CD4-positive, alpha-beta T cell treated with Interleukin-17A for 4 hours (primary cell): ENCODE measurements around the gene CCR4.
"Not testable (repeated sequence)": the region's sequence is repeated elsewhere in the genome, so short reads cannot be mapped to it uniquely, and the experiment has no call there.

Experiments
- DNase-seq: peaks from one replicate; pipeline ENCODE4 v3.0.0-alpha.2; 2020; ENCODE audit warnings: mixed read lengths

Gene CCR4

DNA sequence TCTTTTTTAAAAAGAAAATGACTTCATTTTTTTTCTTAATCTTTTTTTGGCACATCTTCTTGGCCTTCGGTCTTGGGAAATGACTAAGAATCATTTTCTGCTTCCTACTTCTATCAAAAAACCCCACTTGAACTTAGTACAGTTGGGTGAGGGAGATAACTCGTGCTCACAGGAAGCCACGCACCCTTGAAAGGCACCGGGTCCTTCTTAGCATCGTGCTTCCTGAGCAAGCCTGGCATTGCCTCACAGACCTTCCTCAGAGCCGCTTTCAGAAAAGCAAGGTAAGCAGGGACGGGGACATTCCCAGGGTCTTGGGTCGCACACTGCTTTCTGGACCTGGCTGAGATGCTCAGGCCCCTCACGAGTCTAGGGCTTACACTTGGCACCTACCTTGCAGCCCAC is at the start of gene CCR4:
CCR4 (plus strand) TSS at position 235 of the 402 bp plus-strand sequence. CDS start 1,779 bp downstream, outside the sequence.
- peak; percentile 71 for DNase-seq

DNA sequence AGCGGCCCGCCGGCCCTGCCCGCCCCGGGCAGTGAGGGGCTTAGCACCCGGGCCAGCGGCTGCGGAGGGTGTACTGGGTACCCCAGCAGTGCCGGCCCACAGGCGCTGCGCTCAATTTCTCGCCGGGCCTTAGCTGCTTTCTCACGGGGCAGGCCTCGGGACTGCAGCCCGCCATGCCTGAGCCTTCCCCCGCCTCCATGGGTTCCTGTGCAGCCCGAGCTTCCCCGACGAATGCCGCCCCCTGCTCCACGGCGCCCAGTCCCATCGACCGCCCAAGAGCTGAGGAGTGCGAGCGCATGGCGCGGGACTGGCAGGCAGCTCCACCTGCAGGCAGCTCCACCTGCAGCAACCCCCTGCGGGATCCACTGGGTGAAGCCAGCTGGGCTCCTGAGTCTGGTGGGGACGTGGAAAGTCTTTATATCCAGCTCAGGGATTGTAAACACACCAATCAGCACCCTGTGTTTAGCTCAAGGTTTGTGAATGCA is 48.5 kb upstream of the CCR4 start:
- DNase-seq: peak; percentile 39

DNA sequence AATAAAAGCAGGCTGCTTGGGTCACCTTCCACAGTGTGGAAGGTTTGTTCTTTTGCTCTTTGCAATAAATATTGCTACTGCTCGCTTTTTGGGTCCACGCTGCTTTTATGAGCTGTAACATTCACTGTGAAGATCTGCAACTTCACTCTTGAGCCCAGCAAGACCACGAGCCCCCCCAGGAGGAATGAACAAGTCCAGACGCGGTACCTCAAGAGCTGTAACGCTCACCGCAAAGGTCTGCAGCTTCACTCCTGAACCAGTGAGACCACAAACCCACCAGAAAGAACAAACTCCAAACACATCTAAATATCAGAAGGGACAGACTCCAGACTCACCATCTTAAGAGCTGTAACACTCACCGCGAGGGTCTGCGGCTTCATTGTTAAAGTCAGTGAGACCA is 47.5 kb upstream of the CCR4 start:
- no peak for DNase-seq

DNA sequence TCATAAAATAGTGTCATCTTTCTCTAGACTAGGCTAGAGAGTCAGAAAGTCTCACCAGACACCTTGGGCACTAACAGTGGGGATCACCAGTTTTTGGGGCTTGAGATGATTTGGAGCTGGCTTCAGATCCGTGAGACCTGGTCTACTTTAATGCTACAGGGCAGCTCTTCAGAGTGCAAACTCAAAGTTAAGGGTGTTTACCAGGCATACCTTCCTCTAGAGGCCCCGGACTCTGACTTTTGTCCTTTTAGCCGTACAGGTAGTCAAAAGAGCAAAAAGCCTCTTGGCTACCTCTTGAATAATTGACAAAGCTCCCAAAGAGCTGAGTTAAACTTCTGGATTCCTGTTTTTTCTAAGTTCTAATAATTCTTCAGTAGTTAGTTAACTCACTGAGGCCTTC is 41.4 kb upstream of the CCR4 start:
- DNase-seq: no peak

DNA sequence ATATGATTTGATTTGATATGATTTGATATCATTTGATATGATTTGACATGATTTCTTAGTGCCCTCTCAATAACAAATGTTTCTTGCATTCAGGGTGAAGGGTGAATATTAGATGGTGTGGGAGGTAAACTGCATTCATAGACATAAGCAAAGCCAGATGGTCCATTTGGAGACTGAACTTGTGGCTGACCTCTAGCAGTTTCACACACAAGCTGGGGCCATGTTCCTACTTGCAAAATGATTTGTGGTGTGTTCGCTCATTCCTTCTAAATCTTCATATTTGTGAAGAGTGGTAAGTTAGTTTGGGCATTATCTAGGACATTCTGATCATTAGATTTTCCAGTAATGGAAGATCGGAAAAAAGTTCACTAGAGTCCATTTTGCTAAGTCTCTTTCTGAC is 40.5 kb upstream of the CCR4 start:
- DNase-seq: no peak

DNA sequence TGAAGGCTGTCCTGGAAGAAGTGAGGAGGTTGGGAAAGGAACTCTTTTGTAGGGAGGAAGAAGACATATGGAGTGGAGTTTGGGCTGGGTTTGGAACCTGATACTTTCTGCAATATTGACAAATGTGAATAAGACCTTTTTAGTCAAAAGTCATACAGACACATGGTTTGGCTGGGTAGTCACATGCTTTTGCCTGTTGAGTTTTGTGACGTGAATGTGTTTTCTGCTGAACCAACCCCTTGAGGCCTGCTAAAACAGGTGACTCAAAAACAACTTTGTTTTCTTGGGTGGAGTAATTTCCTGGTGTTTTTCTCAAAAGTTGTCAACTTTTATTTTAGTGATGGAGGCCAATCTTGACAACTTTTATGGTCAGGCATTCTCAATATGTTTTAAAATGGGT is 39.4 kb upstream of the CCR4 start:
- no peak for DNase-seq

DNA sequence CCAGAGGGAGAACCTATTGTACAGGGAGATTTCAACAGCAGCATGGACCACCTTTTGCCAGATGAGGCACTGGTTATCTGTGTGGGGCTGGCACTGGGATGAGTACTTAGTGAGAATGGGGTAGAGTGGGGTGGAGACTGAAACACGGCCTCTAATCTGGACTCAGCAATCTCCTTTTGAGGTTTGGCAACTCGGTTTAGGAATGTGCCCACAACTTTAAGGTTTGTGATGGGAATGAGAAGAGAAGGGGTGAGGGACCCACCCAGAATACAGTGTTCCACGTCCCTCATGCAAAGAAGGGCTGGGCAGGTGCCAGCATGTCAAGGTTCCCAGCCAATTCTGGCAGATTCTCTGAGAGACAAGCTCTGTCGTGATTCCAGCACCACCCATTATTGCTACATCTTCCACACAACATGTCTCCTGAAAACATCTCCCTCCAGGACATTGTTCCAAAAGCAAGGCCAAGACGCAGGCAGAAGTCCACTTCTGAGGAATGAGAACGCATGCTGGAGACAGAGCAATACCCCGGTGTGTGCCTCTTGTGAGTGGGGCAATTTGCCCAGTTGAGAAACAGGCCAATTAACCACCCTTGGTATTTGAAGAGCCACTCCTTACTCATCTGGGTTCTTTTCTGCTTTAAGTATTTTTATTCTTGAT is 37.5 kb upstream of the CCR4 start:
- no peak for DNase-seq

DNA sequence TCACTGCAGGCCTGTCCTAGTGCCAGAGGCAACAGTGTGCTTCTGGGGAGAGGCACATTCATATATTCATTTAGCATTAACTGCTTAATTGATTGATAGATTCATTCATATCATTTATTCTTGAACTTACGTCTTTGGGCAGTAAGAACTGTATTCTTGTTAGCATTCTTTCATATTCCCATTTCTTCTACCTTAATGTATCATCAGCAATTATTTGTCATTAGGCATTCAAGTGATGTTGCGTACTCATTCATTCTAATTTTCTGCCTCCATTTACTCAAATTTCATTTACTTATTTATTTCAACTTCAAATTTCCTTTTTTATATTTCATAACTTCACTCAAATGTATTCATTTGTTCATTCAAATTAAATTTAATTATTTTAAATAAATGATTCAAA is 31.5 kb upstream of the CCR4 start:
- no peak for DNase-seq

DNA sequence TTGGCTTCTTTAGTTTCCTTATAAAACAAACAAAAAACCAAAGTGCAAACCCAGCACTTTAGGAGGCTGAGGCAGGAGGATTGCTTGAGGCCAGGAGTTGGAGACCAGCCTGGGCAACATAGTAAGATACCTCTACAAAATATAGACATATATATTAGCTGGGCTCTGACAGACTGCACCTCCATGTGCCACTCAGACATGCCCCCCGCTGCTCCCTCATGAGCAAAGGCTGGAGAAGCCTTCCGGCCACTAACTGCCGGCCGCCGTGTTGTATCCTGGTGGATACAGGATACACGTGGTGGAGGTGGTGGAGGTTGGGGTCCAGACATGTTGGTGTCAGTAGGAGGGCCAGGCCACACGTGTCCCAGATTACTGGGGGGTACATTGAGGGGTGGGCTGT is 29.4 kb upstream of the CCR4 start:
- DNase-seq: no peak

DNA sequence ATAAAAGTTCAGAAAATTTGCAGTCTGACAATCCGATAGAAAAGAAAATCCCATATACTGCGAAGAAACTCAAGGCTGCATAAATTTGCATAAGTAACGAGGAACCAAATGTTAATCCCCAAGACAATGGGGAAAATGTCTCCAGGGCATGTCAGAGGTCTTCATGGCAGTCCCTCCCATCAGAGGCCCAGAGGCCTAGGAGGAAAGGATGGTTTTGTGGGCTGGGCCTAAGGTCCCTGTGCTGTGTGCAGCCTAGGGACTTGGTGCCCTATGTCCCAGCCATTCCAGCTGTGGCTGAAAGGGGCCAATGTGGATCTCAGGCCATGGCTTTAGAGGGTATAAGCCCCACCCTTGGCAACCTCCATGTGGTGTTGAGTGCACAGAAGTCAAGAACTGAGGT is 21.3 kb upstream of the CCR4 start:
- DNase-seq: no peak

DNA sequence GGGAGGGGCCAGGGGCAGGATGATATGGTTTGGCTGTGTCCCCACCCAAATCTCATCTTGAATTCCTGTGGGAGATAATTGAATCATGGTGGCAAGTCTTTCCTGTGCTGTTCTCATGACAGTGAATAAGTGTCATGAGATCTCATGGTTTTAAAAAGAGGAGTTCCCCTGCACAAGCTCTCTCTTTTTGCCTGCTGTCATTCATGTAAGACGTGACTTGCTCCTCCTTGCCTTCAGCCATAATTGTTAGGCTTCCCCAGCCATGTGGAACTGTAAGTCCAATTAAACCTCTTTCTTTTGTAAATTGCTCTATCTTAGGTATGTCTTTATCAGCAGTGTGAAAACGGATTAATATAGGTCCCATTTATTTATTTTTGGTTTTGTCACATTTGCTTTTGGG is 20.2 kb upstream of the CCR4 start:
- DNase-seq: not testable (repeated sequence)

DNA sequence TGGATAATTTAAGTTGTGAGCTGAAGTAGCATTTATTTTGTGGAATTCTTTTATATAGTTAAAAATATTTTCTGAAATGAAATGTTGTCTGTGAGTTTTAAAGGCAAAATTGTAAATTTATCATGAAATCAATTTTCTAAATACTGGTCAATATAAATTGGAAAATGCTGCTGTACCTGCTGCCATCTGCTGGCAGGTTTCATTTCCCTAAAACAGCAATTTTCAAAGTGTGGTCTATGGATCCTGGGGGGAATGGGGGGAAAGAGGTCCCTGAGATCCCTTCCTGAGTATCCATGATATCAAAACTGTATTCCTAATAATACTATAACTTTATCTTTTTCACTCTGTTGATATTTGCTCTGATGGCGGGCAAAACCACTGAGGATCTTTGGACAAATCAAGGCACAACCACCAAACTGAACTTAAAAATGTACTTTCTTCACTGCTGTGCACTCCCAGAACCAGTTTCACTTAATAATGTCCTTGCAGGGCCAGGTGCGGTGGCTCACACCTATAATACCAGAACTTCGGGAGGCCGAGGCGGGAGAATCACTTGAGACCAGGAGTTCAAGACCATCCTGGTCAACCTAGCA is 17.2 kb upstream of the CCR4 start:
- DNase-seq: peak; percentile 28

DNA sequence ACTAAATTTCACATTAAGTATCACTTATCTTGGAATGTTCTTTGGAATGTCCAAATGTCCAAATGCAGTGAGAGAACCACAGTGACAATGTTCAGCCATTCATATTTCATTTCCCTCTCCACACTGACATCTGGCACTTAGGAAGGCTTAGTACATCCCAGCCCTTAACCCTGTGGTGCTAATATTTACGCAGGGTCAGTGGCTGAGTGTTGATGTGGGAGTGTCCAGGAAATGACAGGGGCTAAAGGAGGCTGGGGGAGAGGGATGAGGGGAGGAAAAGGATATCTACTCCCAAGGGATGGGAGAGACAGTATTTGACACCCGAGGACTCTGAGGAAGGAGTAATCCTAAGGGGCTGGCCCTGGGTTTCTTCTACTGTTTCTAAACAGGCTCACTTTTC is 14.1 kb upstream of the CCR4 start:
- DNase-seq: no peak

DNA sequence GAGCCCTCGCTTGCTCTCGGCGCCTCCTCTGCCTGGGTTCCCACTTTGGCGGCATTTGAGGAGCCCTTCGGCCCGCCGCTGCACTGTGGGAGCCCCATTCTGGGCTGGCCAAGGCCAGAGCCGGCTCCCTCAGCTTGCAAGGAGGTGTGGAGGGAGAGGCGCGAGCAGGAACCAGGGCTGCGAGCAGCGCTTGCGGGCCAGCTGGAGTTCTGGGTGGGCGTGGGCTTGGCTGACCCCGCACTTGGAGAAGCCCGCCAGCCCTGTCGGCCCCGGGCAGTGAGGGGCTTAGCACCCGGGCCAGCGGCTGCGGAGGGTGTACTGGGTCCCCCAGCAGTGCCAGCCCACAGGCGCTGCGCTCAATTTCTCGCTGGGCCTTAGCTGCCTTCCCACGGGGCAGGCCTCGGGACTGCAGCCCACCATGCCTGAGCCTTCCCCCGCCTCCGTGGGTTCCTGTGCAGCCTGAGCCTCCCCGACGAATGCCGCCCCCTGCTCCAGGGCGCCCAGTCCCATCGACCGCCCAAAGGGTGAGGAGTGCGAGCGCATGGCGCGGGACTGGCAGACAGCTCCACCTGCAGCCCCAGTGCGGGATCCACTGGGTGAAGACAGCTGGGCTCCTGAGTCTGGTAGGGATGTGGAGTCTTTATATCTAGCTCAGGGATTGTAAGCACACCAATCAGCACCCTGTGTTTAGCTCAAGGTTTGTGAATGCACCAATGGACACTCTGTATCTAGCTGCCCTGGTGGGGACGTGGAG is 11.7 kb upstream of the CCR4 start:
- not testable (repeated sequence) for DNase-seq

DNA sequence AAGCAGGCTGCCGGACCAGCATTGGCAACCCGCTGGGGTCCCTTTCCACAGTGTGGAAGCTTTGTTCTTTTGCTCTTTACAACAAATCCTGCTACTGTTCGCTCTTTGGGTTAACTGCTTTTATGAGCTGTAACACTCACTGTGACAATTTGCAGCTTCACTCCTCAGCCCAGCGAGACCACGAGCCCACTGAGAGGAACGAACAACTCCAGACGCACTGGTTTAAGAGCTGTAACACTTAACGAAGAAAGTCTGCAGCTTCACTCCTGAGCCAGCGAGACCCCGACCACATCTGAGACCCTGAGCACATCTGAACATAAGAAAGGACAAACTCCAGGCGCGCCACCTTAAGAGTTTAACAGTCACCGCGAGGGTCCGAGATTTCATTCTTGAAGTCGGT is 10.7 kb upstream of the CCR4 start:
- no peak for DNase-seq

DNA sequence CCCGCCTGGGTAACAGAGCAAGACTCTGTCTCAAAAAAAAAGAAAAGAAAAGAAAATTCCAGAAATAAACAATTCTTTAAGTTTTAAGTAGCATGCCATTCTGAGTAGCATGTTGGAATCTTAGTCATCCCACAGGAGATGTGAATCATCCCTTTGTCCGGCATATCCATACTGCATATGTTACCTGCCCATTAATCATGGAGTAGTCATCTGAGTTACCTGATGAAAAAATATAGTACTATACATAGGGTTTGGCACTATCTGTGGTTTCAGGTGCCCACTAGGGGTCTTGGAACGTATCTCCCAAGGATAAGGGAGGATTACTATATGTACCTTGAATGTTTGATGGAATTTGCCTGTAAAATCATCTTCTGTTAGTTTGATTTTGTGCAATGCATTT is 6.3 kb upstream of the CCR4 start:
- no peak for DNase-seq

DNA sequence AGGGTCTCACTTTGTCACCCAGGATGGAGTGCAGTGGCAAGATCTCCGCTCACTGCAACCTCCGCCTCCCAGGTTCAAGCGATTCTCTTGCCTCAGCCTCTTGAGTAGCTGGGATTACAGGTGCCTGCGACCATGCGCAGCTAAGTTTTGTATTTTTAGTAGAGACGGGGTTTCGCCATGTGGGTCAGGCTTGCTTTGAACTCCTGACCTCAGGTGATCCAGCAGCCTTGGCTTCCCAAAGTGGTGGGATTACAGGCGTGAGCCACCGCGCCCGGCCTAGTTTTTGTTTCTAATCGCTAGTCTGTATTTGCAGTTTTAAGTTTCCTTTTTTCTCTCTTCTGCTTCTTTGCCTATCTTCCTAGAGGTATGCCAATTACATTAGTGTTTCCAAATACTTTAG is 5.8 kb upstream of the CCR4 start:
- DNase-seq: not testable (repeated sequence)

DNA sequence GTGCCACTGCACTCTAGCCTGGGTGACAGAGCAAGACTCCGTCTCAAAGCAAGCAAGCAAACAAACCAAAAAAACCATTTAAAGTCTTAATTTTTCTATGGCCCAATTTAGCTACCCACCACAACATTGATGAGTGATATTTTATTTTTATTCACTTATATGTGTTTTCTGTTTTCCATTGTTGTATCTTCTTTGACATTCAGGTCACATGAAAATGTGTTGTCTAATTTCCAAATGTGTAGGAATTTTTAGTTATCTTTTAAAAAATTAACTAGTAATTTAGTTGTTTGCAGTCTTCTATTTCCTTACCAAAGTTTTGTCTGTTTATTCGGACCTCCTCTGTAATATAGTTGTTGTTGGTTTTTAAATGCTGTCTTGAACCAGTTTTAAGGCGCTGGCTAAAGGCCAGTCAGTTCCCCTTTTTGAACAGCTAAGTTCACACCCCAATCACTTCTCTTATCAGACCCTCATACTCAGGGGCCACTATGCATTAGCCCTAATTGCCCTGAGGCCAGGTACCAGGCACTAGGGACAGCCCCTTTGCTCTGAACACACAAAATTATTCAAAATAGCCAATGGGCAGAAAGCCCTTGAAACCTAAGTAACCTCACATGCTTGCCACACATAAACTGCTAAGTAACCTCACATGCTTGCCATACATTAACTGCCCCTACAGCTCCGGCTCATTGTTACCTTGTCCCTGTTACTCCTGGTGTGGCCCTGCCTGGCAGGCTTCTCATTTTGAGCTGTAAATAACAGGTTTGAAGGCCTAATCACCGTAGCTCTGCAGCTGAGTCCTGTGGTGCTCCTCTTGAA is 4.3 kb upstream of the CCR4 start:
- DNase-seq: no peak

DNA sequence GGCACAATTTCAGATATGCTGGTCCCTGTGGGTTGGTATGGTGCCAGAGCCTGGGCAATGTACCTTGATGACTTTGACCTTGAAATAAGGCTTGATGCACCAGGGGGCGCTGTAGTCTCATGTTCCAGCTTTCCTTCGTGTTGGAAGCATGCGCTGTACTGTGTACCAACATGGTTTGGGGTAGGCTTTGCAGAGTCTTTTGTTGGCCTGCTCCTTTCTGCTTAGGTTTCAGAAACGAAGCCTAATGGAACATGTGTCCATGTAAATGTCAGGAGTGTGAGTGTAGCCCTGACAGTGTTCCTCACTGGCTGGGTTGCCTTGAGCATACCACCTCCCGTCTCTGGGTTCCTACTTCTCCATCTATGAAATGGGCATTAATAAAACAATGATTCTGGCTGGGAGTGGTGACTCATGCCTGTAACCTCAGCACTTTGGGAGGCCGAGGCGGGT is 3.6 kb upstream of the CCR4 start:
- peak; percentile 96 for DNase-seq

DNA sequence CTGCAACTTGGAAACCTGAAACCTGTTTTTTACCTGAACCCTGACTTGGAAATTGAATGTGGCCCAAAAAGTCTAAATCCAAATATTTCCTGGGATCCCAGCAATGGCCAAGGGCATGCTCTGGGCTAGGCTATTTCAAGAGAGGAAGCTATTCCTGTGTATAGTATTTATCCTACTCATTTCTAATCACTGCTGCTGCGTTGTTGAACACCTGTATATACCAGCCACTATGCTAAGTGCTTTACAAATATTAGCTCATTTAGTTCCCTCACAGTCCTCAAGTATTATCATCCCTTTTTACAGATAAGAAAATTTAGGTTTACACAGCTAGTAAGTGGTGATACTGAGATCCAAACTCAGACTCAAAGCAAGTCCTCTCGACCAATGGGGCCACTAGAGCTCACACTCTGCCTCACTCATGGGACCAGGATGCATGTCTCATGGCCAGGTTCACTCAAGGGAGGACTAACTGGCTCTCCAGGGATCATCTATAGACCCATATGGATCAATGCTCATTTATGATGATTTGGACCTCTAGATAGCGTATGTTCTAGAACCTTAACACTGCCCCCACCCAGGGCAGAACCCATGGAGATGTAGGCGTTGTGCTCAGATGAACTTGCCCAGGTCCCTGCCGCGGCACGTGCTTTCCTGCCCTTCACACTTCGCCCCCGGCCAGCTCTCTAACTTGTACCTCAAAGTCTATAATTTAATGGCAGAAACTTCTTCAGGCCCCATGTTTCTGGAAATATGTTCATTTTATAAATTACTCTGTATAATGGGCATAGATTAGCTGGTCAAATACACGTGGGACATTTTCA is 2.6 kb upstream of the CCR4 start:
- DNase-seq: no peak

DNA sequence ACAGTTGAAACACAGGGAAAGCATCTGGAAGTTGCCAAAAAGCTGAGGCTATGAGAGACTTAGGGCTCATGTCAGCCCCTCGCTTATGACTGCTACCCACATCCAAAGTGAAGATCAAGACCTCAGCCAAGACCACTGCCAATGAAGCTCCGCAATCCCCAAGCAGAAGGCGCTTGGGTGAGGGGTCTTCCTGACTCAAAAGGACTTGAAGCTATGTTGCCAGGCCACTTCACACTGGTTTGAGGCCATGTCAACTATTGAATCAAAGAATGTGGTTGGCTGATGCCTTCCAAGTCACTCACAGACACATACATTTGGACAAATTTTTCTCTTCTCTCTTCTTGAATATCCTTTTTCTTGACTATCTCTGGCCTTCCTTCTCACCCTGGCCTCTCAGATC is 928 bp upstream of the CCR4 start:
- no peak for DNase-seq

DNA sequence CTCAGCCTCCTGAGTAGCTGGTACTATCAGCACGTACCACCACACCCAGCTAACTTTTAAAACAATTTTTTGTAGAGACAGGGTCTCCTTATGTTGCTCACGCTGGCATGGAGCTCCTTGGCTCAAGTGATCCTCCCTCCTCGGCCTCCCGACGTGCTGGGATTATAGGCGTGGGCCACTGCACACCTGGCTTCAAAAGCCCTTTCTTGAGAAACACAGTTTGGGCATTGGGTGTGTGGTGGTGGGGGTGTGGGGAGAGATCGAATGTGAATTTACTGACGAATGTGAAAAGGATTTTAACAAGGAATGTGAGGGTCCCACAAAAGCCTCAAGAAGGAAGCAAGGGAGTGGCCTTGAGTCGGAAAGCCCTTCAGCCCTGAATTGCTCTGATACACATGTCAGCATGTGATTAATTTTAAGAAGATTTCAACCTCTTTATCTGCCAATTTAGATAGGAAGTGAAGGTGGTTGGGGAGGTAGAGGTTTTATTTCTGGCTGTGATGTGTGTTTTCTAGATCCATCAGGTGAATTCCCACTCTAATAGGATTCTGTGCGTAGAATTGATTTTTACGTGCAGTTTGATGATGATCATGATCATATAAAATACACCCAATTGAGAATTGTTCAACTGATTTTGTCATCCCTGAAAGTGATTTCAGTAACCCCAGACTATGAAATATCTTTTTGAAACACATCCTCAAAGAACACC is 1.1 kb downstream of the CCR4 start:
- no peak for DNase-seq
